Neural cell (in vitro differentiated cells): ENCODE measurements around the gene LRIG2. TPM values are rescaled to one million over a fixed set of nuclear protein-coding genes. Genes with fewer than 3 reads are reported as not detected.
"Not testable (repeated sequence)": the region's sequence is repeated elsewhere in the genome, so short reads cannot be mapped to it uniquely, and the experiment has no call there.

Source experiments
- H2AFZ ChIP-seq: fragments of 200-600, 300-800 bp; sonication (generic), shearing (Covaris generic); 2 replicates; pipeline ENCODE4 v1.6.0; 2014; ENCODE audit warnings: low read depth, mild to moderate bottlenecking, antibody characterized with exemption, low read length, moderate library complexity
- H3F3A ChIP-seq: fragments of 200-600 bp; shearing (Covaris generic); 2 replicates; pipeline ENCODE4 v1.6.1; 2016; ENCODE audit warnings: mild to moderate bottlenecking, moderate library complexity, mixed read lengths, antibody characterized with exemption, low read length; ENCODE audit not compliant: insufficient read depth, poor library complexity, severe bottlenecking
- H3K27ac ChIP-seq: fragments of 200-600, 300-800 bp; sonication (generic), shearing (Covaris generic); 2 replicates; pipeline ENCODE4 v1.5.1; 2014; ENCODE audit warnings: mild to moderate bottlenecking, low read length, moderate library complexity
- H3K27me3 ChIP-seq: fragments of 300-800, 200-600 bp; sonication (generic), shearing (Covaris generic); 2 replicates; pipeline ENCODE4 v1.6.0; 2014; ENCODE audit warnings: mild to moderate bottlenecking, low read depth, low read length, moderate library complexity; ENCODE audit not compliant: insufficient read depth
- H3K36me3 ChIP-seq: fragments of 300-800, 200-600 bp; sonication (generic), shearing (Covaris generic); 2 replicates; pipeline ENCODE4 v1.5.1; 2014; ENCODE audit warnings: mild to moderate bottlenecking, antibody characterized with exemption, low read length, moderate library complexity; ENCODE audit not compliant: insufficient read depth
- H3K4me2 ChIP-seq: fragments of 300-800, 200-600 bp; sonication (generic), shearing (Covaris generic); 2 replicates; pipeline ENCODE4 v1.6.0; 2014; ENCODE audit warnings: mild to moderate bottlenecking, low read length
- H3K4me3 ChIP-seq: fragments of 300-800, 200-600 bp; sonication (generic), shearing (Covaris generic); 2 replicates; pipeline ENCODE4 v1.5.1; 2014; ENCODE audit warnings: mild to moderate bottlenecking, low read length, moderate library complexity
- H3K79me2 ChIP-seq: fragments of 200-600 bp; shearing (Covaris generic); replicated peaks from 2 replicates; pipeline ENCODE4 v1.6.0; 2014; ENCODE audit warnings: mild to moderate bottlenecking, low read length, moderate library complexity; ENCODE audit not compliant: insufficient read depth
- H3K9ac ChIP-seq: fragments of 300-800, 200-600 bp; sonication (generic), shearing (Covaris generic); 2 replicates; pipeline ENCODE4 v1.6.1; 2016; ENCODE audit warnings: mild to moderate bottlenecking, low read length, mixed read lengths
- H3K9me2 ChIP-seq: fragments of 200-600 bp; shearing (Covaris generic); 2 replicates; pipeline ENCODE4 v1.6.1; 2016; ENCODE audit warnings: mild to moderate bottlenecking, low read length, mixed read lengths; ENCODE audit not compliant: insufficient read depth
- H3K9me3 ChIP-seq: fragments of 200-600, 300-800 bp; sonication (generic), shearing (Covaris generic); 2 replicates; pipeline ENCODE4 v1.6.1; 2016; ENCODE audit warnings: mild to moderate bottlenecking, mixed run types, low read length, moderate library complexity, mixed read lengths
- H4K20me1 ChIP-seq: fragments of 200-600 bp; shearing (Covaris generic); 2 replicates; pipeline ENCODE4 v1.6.1; 2016; ENCODE audit warnings: mild to moderate bottlenecking, mixed run types; ENCODE audit not compliant: insufficient read depth
- CTCF ChIP-seq: fragments of 450-650 bp; IDR thresholded peaks from 2 replicates; pipeline ENCODE4 v1.5.1; 2014; ENCODE audit warnings: antibody characterized with exemption, mild to moderate bottlenecking, moderate library complexity; ENCODE audit not compliant: poor library complexity, severe bottlenecking
- EP300 ChIP-seq: fragments of 450-650 bp; conservative IDR thresholded peaks from 2 replicates; pipeline ENCODE4 v1.6.1; 2014; ENCODE audit warnings: antibody characterized with exemption, mild to moderate bottlenecking, moderate library complexity; ENCODE audit not compliant: poor library complexity, severe bottlenecking
- EZH2 ChIP-seq: fragments of 200-600, 300-800 bp; shearing (Covaris generic), sonication (generic); IDR thresholded peaks from 2 replicates; pipeline ENCODE4 v1.6.1; 2014; ENCODE audit warnings: antibody characterized with exemption, low read length, borderline replicate concordance, mild to moderate bottlenecking; ENCODE audit not compliant: insufficient read depth, poor library complexity, severe bottlenecking
- MXI1 ChIP-seq: fragments of 450-650 bp; conservative IDR thresholded peaks from 2 replicates; pipeline ENCODE4 v1.6.1; 2014; ENCODE audit warnings: antibody characterized with exemption, mild to moderate bottlenecking; ENCODE audit not compliant: poor library complexity, severe bottlenecking
- POLR2AphosphoS5 ChIP-seq: IDR thresholded peaks from 2 replicates; pipeline ENCODE4 v1.6.1; 2012
- RAD21 ChIP-seq: fragments of 450-650 bp; conservative IDR thresholded peaks from 2 replicates; pipeline ENCODE4 v1.6.1; 2014; ENCODE audit warnings: antibody characterized with exemption, mild to moderate bottlenecking, moderate library complexity
- REST ChIP-seq: IDR thresholded peaks from 2 replicates; pipeline ENCODE4 v1.6.1; 2012; ENCODE audit warnings: borderline replicate concordance
- SMC3 ChIP-seq: fragments of 450-650 bp; conservative IDR thresholded peaks from 2 replicates; pipeline ENCODE4 v1.6.1; 2014; ENCODE audit warnings: antibody characterized with exemption, mild to moderate bottlenecking, moderate library complexity; ENCODE audit not compliant: poor library complexity
- polyA plus RNA-seq: library from polyadenylated mRNA; depleted of rRNA; stranded (reverse); fragments of >200 nt; gene quantifications from 2 replicates; pipeline ENCODE4 v1.2.3, GENCODE V29; 2014

LRIG2 gene
- polyA plus RNA-seq, 1 donor from 2014 or later: 11.1 TPM

GRCh38 chr1:113057006-113057405 lies 16.0 kb upstream of the LRIG2 start:
- H3F3A ChIP-seq: no peaks in the 10 kb centered on the region
- no peak overlapping the region for H3K9ac ChIP-seq
- H3K27me3 ChIP-seq: no peaks in the 10 kb centered on the region
- no peaks in the 10 kb centered on the region for H3K9me3 ChIP-seq
- no peaks in the 10 kb centered on the region for H3K79me2 ChIP-seq
- no peak overlapping the region for H3K4me2 ChIP-seq
- H3K27ac ChIP-seq: no peak overlapping the region
- H3K9me2 ChIP-seq: no peaks in the 10 kb centered on the region
- TF ChIP-seq MXI1 (no peak), RAD21 (no peak), SMC3 (no peak), CTCF (no peak), EZH2 (no peak)
- H3K36me3 ChIP-seq: no peaks in the 10 kb centered on the region
- H2AFZ ChIP-seq: no peak overlapping the region
- no peaks in the 10 kb centered on the region for H4K20me1 ChIP-seq
- no peak overlapping the region for H3K4me3 ChIP-seq

GRCh38 chr1:113058941-113059706 lies 13.9 kb upstream of the LRIG2 start:
- Histone ChIP-seq H3K79me2 (no peaks in the 10 kb centered on the region), H4K20me1 (no peaks in the 10 kb centered on the region), H2AFZ (no peak overlapping the region), H3K9me3 (no peaks in the 10 kb centered on the region), H3K9ac (no peak overlapping the region), H3F3A (no peaks in the 10 kb centered on the region), H3K4me3 (no peak overlapping the region), H3K27me3 (no peaks in the 10 kb centered on the region), H3K4me2 (no peak overlapping the region), H3K27ac (no peak overlapping the region), H3K36me3 (no peaks in the 10 kb centered on the region), H3K9me2 (no peaks in the 10 kb centered on the region)
- TF ChIP-seq POLR2AphosphoS5: no peak
- no peak for TF ChIP-seq MXI1
- TF ChIP-seq SMC3: no peak
- TF ChIP-seq REST: no peak
- no peak for TF ChIP-seq EZH2
- TF ChIP-seq EP300: no peak

- H3K27me3 ChIP-seq: not testable (repeated sequence)
Observed at GRCh38 chr1:113063456-113063855, 9.5 kb upstream of the LRIG2 start.

More at GRCh38 chr1:113063456-113063855, 9.5 kb upstream of the LRIG2 start:
- H3K9me3 ChIP-seq, H3K4me2 ChIP-seq, H2AFZ ChIP-seq, H3K36me3 ChIP-seq, H3K9ac ChIP-seq, H3K9me2 ChIP-seq, H3K27ac ChIP-seq, H4K20me1 ChIP-seq, H3K4me3 ChIP-seq, H3K79me2 ChIP-seq, H3F3A ChIP-seq: not testable (repeated sequence)
